ENCODE results near the gene CCDC195. TPM values are rescaled to one million over a fixed set of nuclear protein-coding genes. Genes with fewer than 3 reads are reported as not detected.

The CCDC195 gene
- polyA plus RNA-seq, 1 donor from 2014 or later = not detected

- Histone ChIP-seq H3K27me3 (ENCODE audit: insufficient read depth, low read depth, low read length) (no peaks in the 10 kb centered on the region), H2AFZ (ENCODE audit: low read depth, low read length) (no peak overlapping the region)
Measured at GRCh38 chr2:224757934-224758548, 41.9 kb upstream of the CCDC195 start.

More at GRCh38 chr2:224757934-224758548, 41.9 kb upstream of the CCDC195 start:
- Histone ChIP-seq H3K79me2 (replicated peaks; ENCODE audit: insufficient read depth, low read length) (no peaks in the 10 kb centered on the region), H3K9me2 (ENCODE audit: insufficient read depth, low read length) (no peaks in the 10 kb centered on the region), H3K4me2 (ENCODE audit: low read length) (no peak overlapping the region), H3K4me3 (ENCODE audit: low read length) (no peak overlapping the region), H3K27ac (ENCODE audit: low read length) (no peak overlapping the region), H3K36me3 (ENCODE audit: insufficient read depth, low read length) (no peaks in the 10 kb centered on the region), H3F3A (ENCODE audit: insufficient read depth, low read length, poor library complexity, severe bottlenecking) (no peaks in the 10 kb centered on the region), H3K9me3 (ENCODE audit: low read length) (peaks cover 7% of the 10 kb centered on the region), H3K9ac (ENCODE audit: low read length) (no peak overlapping the region), H4K20me1 (ENCODE audit: insufficient read depth) (no peaks in the 10 kb centered on the region)
- TF ChIP-seq RAD21 (conservative IDR thresholded peaks at IDR 0.05) = no peak
- no peak for TF ChIP-seq REST (IDR thresholded peaks at IDR 0.05; ENCODE audit: borderline replicate concordance)
- no peak for TF ChIP-seq MXI1 (conservative IDR thresholded peaks at IDR 0.05; ENCODE audit: poor library complexity, severe bottlenecking)
- TF ChIP-seq EP300 (conservative IDR thresholded peaks at IDR 0.05; ENCODE audit: poor library complexity, severe bottlenecking) = no peak
- TF ChIP-seq CTCF (IDR thresholded peaks at IDR 0.05; ENCODE audit: poor library complexity, severe bottlenecking) = no peak
- no peak for TF ChIP-seq TAF1 (IDR thresholded peaks at IDR 0.05; ENCODE audit: low read depth)
- no peak for TF ChIP-seq EZH2 (IDR thresholded peaks at IDR 0.05; ENCODE audit: borderline replicate concordance, insufficient read depth, low read length, poor library complexity, severe bottlenecking)
- no peak for TF ChIP-seq POLR2AphosphoS5 (IDR thresholded peaks at IDR 0.05)
- no peak for TF ChIP-seq SMC3 (conservative IDR thresholded peaks at IDR 0.05; ENCODE audit: poor library complexity)
